SK-N-SH treated with all-trans-retinoic acid at 6 μM for 48 hours (cell line): ENCODE results near the gene TUBB2A.

ENCODE experiments used
- ATAC-seq: fragments of 200-7000 bp; cut with Tn5 transposase; 3 replicates; pipeline ENCODE4 v1.9.1; 2020; ENCODE audit warnings: mild to moderate bottlenecking, moderate library complexity
- ARNTL ChIP-seq: fragments of 450-650 bp; formaldehyde crosslinking; IDR thresholded peaks from 2 replicates; pipeline ENCODE4 v1.5.0; 2020; ENCODE audit warnings: low read depth, mild to moderate bottlenecking, moderate library complexity, borderline replicate concordance
- CREB5 ChIP-seq: fragments of 250-450 bp; sonication (Bioruptor Pico); IDR thresholded peaks from 2 replicates; pipeline ENCODE4 v1.5.1; 2020; ENCODE audit warnings: low read depth, mild to moderate bottlenecking, moderate library complexity
- CSDC2 ChIP-seq: fragments of 250-450 bp; sonication (Bioruptor Pico); IDR thresholded peaks from 2 replicates; pipeline ENCODE4 v1.5.0; 2020; ENCODE audit warnings: mild to moderate bottlenecking, moderate library complexity
- ESRRG ChIP-seq: fragments of 250-450 bp; sonication (Bioruptor Pico); IDR thresholded peaks from 2 replicates; pipeline ENCODE4 v1.6.1; 2021; ENCODE audit warnings: mild to moderate bottlenecking
- GLIS3 ChIP-seq: fragments of 250-450 bp; sonication (Bioruptor Pico); IDR thresholded peaks from 2 replicates; pipeline ENCODE4 v1.5.0; 2020; ENCODE audit warnings: mild to moderate bottlenecking, moderate library complexity
- ISL1 ChIP-seq: fragments of 250-450 bp; sonication (Bioruptor Pico); IDR thresholded peaks from 2 replicates; pipeline ENCODE4 v2.1.2; 2022; ENCODE audit warnings: mild to moderate bottlenecking, moderate library complexity
- OSR1 ChIP-seq: fragments of 250-450 bp; sonication (Bioruptor Pico); IDR thresholded peaks from 2 replicates; pipeline ENCODE4 v1.8.0; 2022; ENCODE audit warnings: moderate library complexity, mild to moderate bottlenecking, inconsistent platforms
- PATZ1 ChIP-seq: fragments of 250-450 bp; sonication (Bioruptor Pico); IDR thresholded peaks from 2 replicates; pipeline ENCODE4 v1.8.0; 2020; ENCODE audit warnings: mild to moderate bottlenecking, moderate library complexity, borderline replicate concordance
- PPARA ChIP-seq: fragments of 250-450 bp; sonication (Bioruptor Pico); IDR thresholded peaks from 2 replicates; pipeline ENCODE4 v1.5.0; 2020; ENCODE audit warnings: mild to moderate bottlenecking, borderline replicate concordance
- RARB ChIP-seq: fragments of 250-450 bp; sonication (Bioruptor Pico); IDR thresholded peaks from 2 replicates; pipeline ENCODE4 v1.8.0; 2021; ENCODE audit warnings: mild to moderate bottlenecking, moderate library complexity
- SNAI2 ChIP-seq: fragments of 250-450 bp; sonication (Bioruptor Pico); IDR thresholded peaks from 2 replicates; pipeline ENCODE4 v1.5.0; 2020; ENCODE audit warnings: mild to moderate bottlenecking, moderate library complexity
- TCF4 ChIP-seq: fragments of 250-450 bp; sonication (Bioruptor Pico); IDR thresholded peaks from 2 replicates; pipeline ENCODE4 v1.8.0; 2021; ENCODE audit warnings: mild to moderate bottlenecking, moderate library complexity, borderline replicate concordance
- TOX ChIP-seq: fragments of 250-450 bp; sonication (Bioruptor Pico); IDR thresholded peaks from 2 replicates; pipeline ENCODE4 v1.8.0; 2021; ENCODE audit warnings: mild to moderate bottlenecking, moderate library complexity, borderline replicate concordance
- TSHZ2 ChIP-seq: fragments of 250-450 bp; sonication (Bioruptor Pico); IDR thresholded peaks from 2 replicates; pipeline ENCODE4 v1.5.0; 2020; ENCODE audit warnings: mild to moderate bottlenecking, moderate library complexity
- ZC3H10 ChIP-seq: fragments of 250-450 bp; sonication (Bioruptor Pico); IDR thresholded peaks from 2 replicates; pipeline ENCODE4 v1.5.1; 2021; ENCODE audit warnings: mild to moderate bottlenecking, moderate library complexity
- ZFP3 ChIP-seq: fragments of 250-450 bp; sonication (Bioruptor Pico); IDR thresholded peaks from 2 replicates; pipeline ENCODE4 v1.5.0; 2020; ENCODE audit warnings: mild to moderate bottlenecking, moderate library complexity
- ZFP30 ChIP-seq: fragments of 450-650 bp; formaldehyde crosslinking; IDR thresholded peaks from 2 replicates; pipeline ENCODE4 v1.5.0; 2022; ENCODE audit warnings: mild to moderate bottlenecking, moderate library complexity
- ZNF565 ChIP-seq: fragments of 450-650 bp; formaldehyde crosslinking; conservative IDR thresholded peaks from 2 replicates; pipeline ENCODE4 v1.5.0; 2020; ENCODE audit warnings: low read depth, mild to moderate bottlenecking, moderate library complexity
- ZNF70 ChIP-seq: fragments of 450-650 bp; formaldehyde crosslinking; IDR thresholded peaks from 2 replicates; pipeline ENCODE4 v1.5.0; 2020; ENCODE audit warnings: mild to moderate bottlenecking, moderate library complexity
- ZNF8 ChIP-seq: fragments of 450-650 bp; formaldehyde crosslinking; IDR thresholded peaks from 2 replicates; pipeline ENCODE4 v1.5.0; 2020; ENCODE audit warnings: mild to moderate bottlenecking, moderate library complexity

The TUBB2A gene

GRCh38 chr6:3143158-3143557 is 14.2 kb downstream of the TUBB2A start:
- no peak for TF ChIP-seq ARNTL
- TF ChIP-seq ZNF70 (CRISPR knock-in tag) = no peak
- TF ChIP-seq TSHZ2 (CRISPR knock-in tag) = no peak
- no peak for TF ChIP-seq PATZ1
- TF ChIP-seq, all 23 proteins: peak for 0
- no peak for ATAC-seq

GRCh38 chr6:3142536-3142935 is 14.8 kb downstream of the TUBB2A start:
- TF ChIP-seq TOX (CRISPR knock-in tag) (no peak), ZFP30 (CRISPR knock-in tag) (no peak), CSDC2 (CRISPR knock-in tag) (no peak), OSR1 (CRISPR knock-in tag) (no peak), ZC3H10 (CRISPR knock-in tag) (no peak), ZFP3 (CRISPR knock-in tag) (no peak), ZNF8 (no peak), CREB5 (no peak), GLIS3 (CRISPR knock-in tag) (no peak), PPARA (CRISPR knock-in tag) (no peak), RARB (CRISPR knock-in tag) (no peak), TSHZ2 (CRISPR knock-in tag) (no peak), SNAI2 (CRISPR knock-in tag) (no peak), ARNTL (no peak), PATZ1 (no peak), ESRRG (CRISPR knock-in tag) (no peak), TCF4 (no peak), ISL1 (CRISPR knock-in tag) (no peak), ZNF565 (CRISPR knock-in tag) (no peak)
- ATAC-seq = no peak

- ATAC-seq = no peak
Observed at GRCh38 chr6:3140201-3140600, 17.1 kb downstream of the TUBB2A start.

More at GRCh38 chr6:3140201-3140600, 17.1 kb downstream of the TUBB2A start:
- TF ChIP-seq ZNF70 (CRISPR knock-in tag) (no peak), ZFP30 (CRISPR knock-in tag) (no peak)
